HG03045 (cell line): ENCODE measurements around the gene SOST.

Experiments used
- ATAC-seq: cut with Tn5 transposase; IDR thresholded peaks from one replicate; pipeline ENCODE4 v1.9.1; 2021; ENCODE audit warnings: mild to moderate bottlenecking, moderate library complexity; ENCODE audit not compliant: unreplicated experiment

SOST gene

DNA sequence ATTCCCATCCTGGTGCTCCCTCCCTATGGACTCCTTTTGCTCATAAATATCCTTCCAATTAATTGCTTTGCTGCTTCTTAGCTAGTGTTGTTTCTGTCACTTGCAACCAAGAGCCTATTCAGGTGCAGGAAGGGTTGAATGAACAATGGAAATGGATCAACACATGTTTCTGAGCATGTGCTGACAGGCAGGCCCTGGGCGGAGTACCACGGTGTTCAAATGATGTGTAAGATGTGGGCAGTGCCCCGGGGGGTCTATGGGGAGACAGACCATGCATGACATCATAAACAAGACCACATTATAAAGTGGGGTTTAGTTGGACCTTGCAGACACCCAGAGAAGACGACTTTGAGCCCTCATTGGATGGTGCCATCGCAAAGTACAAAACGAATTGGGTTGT is 48.5 kb downstream of the SOST start:
- no peak for ATAC-seq

DNA sequence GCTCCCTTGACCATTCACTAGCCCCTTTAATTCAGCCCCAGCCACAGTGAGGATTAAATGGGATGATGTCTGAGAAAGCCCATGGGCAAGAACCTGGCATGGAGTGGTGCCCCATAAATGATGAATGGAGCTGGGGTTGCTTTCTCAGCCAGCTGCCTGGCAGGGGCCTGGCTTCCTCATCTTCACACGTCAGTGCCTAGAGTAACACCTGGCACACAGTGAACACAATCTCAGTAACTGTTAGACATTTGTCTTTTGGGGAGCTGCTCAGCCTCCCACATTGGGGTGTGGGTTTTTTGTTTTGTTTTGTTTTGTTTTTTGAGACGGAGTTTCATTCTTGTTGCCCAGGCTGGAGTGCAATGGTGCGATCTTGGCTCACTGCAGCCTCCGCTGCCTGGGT is 49.4 kb downstream of the SOST start:
- no peak for ATAC-seq

DNA sequence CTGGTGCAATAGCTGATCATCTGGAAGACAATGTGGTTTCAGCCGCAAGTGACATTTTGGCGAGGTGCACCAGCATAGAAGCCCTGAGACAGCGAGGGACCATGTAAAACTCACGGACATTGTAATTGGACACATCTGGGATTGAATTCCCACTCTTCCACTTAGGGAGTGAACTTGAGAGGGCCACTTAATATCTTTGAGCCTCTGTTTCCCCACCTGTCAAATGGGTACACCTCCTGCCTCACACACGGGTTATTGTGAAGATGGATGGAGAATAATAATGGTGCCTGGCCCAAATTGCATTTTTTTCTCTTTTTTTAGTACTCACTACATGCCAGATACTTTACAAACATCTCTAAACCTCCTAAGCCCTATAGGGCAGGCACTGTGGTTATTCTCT is 51.4 kb downstream of the SOST start:
- ATAC-seq, result no peak

DNA sequence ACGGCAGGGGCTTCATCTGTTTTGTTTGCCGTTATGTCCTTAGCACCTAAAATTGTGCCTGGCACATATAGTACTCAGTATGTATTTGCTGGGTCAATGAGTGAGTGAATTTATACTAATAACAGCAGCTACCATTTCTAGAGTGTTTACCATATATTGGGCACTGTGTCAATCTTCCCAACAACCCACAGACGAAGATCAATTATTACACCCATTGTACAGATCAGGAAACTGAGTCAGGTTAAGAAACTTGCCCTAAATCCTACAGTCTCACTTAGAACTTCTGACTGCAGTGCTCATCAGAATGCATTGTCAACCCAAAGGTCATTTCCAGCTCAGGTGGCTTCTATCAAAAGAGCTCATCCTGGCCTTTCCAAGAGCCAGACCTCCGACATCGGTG is 52.4 kb downstream of the SOST start:
- ATAC-seq, result no peak
